Measurements from ENCODE around the gene CEP131.
"Not testable (repeated sequence)": the region's sequence is repeated elsewhere in the genome, so short reads cannot be mapped to it uniquely, and the experiment has no call there.

The CEP131 gene

DNA sequence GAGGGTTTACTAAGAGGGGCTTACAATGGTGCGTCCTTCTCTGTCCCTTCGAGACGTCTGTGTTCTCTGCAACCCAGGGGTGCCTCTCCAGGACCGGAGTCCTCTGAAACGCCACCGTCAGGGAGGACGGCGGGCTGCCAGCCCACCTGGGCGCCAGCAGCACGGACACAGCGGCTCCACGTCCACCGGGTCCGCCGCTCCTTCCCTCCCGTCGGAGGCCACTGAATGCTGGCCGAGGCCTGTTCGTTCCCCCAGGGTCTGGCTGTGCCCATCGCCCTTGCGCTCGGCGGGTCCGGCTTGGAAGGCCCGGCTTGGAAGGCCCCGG is 15.7 kb upstream of the CEP131 start:
- DNase-seq: no peak

DNA sequence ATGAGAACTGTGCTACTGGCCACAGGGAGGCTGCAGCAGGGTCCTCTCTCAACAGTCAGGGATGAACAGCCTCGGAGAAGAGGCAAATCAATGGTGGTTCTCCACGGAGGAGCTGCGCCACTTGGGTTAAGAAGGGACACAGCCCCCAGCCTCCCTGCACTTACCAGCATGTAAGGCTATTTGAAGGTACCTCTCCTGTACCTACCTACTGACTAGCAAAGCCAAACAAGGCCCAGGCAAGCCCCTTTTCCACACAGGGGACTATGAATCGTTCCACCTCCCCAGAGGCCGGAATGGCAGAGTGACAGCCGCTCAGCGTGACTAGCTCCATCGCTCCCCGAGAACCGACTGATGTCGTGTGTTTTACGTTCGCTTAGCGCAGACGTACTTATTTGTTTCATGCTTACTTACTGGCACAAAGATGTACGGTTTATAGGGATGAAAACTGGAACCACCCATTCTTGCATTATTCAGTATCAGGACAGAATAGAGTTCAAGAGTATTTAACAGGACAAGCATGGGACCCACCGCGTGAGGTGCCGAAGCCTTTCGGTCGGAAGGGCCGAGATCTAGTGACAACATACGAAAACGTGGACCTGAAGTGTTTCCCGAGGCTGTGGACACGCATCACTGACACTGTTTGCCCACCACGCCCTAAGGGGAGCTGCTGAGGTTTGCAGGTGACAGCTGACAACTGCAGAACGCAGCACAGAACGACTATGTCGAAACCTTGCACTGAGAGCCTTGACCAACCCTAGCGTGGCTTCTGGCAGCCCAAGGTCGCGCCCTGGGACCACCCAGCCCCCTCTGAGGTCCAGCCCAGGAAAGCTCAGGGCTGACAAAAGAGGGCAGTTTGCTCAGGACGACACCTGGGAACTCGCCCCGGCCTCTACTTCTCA is 15.1 kb upstream of the CEP131 start:
- no peak for DNase-seq

DNA sequence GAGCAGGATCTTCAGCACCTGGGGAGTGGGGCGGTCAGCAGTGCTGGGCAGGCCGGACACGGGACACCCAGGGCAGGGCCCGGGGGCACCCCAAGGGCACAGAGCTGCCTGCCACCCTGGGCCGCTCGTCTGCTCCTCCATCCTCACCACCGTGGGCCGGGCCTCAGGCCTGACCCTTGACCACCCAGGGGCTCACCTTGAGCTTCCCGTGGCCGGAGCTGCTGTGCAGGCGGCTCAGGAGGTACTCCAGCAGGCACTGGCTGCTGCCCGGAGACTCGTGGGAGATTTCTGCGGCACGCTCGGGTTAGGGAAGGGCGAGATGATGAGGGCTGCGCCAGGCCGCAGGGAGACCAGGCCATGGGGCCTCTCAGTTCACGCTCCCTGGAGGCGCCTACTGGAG is 14.0 kb upstream of the CEP131 start:
- DNase-seq: no peak

DNA sequence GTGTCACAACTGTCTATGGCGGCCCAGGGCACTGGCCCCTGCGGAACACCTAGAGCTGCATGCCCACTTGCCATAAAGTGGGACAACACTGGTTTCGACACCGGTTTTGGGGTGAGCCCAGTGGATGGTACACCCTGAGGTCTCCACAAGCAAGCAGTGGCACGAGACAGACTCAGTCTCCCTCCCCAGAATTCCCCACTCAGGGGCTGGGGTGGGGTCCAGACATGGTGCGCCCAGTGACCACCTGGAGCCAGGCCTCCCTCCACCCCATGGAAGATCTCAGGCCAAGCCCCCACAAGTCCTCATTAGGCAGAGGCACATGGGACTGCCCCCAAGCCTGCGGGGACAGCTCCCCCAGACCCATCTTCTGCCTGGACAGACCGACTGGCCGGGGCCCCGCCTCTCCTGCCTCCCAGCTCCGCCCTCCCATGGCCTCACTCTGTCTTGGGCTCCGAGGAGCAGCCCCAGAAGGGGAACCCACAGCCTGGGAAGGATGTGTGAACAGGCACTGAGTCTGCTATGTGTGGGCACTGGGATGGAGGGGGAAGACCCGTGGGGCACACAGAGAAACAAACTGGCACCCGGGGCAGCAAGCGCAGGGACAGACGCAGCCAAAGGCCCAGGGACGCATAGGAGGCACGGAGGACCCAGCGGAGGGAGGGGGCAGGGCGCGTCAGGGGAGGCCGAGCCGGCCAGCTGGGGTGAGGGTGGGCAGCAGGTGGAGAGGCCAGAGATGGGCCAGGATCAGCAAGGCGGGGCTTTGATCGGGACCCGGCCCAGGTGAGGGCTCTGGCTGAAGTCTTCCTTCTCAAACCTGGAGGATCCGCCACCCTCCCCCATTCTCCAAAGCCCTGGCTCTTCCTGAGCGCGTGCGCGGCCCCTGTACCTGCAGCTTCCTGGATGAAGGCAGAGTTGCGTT is 13.3 kb upstream of the CEP131 start:
- no peak for DNase-seq

DNA sequence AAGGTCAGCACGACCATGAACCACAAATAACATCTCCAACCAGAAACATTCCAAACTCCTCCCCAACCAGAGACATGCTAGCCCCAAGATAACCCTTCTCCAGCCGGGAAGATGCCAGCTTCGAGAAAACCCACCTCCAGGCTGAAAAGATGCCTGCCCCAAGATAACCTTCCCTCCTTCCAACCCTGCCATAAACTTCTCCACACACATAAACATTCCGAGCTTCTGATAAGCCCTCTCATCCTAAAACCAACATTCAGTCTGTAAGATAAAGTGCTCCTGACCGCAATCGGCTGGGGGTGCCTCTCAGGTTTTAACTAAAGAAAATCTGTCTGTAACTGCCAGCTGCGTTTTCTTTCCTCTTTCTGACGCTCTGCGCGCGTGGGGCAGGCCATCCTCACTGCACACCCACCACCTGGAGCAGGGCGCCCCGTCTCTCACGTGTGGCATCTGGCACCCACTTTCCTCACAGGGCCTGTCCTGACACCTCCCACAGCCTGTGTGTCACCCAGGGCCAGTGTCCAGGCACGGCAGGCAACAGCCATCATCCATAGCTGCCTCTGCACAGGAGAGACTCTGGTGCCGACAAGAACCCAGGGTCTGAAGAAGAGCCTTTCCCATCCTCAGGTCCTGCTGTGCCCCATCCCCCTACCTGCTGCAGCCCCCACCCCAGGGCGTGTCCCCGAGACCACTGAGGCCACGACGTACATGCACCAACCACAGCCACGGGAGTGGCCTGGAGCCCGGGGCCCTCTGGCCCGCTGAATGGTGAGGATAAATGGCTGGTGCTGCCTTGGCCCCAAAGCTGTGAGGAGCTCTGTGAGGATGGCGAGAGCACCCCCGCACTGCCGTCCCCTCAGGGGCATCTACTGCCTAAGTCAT is 12.4 kb upstream of the CEP131 start:
- DNase-seq: no peak

DNA sequence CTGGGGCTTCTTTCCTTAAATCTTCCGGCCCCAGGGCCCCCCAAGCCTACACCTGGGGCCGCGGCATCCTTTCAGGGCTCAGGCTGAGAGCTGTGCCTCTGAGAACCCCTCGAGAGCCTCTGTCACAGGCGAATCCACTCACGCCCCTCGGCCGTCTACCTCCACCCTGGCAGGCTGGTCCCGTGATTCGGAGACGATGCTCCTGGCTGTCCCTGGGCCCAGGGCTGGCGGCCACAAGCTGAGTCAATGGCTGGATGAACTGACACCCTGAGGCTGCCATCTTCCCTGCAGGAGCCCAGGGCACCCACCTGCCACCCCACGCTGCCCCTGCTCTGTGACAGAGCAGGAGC is 11.7 kb upstream of the CEP131 start:
- DNase-seq: no peak

DNA sequence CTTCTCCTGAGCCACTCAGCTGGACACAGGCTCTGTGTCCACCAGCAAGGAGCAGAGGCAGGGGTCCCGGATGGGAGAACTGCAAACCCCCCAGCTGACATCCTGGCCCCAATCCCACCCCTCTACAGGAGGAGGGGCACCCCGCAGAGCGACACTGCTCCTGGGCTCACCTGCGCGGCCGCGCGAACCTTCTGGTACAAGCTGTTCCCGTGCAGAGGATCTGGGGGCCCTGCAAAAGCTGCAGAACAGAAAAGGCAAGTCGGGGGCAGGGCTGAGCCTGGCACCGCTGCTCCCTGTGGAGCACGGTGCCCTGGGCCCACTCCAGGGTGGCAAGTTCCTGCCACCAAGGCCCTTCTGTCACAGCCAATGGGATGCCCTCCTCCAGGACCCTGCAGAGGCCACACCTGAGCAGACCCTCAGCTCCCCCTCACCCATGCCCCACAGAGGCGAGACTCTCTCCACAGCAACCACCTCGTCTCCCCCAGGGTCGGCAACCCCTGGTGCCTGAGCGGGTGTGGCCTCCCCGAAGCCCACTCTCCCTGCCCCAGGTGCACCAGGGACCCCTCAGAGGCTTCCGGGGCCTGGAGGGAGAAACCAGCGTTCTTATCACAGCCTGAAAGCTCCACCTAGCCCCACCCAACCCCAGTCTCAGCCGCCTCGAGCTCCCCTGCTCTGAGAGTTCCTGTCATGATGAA is 11.2 kb upstream of the CEP131 start:
- no peak for DNase-seq

DNA sequence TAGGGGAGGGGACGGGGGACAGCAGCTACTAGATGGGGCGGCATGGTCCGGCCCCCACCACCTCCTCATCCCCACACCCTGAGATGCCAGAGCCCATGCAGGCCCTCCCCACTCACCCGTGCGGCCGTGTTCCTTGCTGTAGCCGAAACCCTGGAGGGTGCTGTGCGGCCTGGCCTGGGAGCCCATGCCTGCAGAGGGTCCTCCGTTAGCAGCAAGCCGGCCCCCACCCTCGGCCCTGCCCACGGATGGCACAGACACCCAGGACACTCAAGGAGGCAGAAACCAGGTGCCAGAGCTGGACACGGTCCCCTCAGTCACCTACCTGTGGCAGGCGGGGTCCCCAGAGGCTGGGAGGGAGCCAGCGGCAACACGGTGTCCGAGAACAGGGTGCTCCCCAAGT is 10.6 kb upstream of the CEP131 start:
- no peak for DNase-seq

DNA sequence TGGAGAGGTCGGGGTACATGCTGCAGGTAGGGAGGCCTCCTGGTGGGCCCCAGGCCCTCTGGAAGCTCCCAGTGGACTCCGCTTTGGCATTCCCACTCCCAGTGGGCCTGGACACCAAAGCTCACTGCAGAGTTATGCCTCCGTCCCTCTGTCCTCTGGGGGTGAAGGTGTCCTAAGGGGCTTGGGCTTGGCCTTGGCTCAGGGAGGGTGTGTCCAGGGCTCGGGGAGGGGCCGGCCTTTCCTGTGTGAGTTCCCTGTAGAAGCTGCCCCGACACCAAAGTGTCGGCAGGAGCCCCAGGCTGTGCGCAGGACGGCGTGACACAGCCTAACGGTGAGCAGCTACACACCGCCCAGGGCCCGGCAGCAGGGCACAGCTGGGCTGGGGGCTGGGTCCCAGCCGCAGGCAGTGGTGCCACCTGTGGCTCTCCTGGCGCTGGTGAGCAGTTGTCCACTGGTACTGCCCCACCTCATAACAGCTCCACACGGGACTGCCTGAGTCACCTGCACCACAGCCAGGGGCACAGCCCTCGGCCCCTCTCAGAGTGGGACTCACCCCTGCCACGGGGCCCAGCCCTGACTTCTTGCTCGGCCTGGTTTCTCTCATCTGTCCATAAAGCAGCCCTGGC is 10.0 kb upstream of the CEP131 start:
- DNase-seq: no peak

DNA sequence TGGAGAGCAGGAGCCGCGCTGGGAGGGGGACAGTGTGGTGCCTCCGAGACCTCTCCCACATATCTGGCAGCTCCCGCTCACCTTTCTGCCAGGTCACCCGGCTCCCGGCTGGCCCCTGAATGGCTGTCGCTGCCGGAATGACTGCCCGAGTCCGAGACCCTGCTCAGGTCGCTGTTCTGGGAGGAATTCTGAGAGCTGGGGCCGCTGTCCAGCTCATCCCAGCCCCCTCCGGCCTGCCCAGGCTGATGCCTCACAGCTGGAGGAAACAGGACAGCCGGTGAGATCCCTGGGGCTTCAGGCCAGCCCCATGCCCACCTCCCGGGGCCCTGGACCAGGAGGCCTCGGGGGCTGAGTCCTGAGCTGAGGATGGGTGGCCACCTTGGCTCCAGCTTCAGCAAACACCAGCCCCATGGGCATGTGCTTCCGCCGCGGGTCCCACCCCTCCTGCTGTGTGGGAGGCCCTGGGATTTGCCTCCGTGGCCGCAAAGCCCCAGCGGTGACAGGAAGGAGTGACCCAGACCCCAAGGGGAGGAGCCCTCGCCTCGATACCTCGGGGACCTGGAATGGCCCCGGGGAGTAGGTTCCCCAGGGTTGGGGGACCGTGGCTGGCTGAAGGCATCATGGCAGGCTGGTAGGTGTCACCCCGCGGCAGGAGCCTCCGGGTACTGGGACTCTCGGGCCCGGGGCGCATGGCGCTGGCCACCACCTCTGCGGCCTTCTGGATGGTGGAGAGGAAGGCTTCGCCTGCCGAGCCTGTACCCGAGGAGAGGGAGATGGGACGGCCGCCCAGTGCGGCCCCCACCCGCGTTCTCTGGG is 9.2 kb upstream of the CEP131 start:
- DNase-seq: no peak

DNA sequence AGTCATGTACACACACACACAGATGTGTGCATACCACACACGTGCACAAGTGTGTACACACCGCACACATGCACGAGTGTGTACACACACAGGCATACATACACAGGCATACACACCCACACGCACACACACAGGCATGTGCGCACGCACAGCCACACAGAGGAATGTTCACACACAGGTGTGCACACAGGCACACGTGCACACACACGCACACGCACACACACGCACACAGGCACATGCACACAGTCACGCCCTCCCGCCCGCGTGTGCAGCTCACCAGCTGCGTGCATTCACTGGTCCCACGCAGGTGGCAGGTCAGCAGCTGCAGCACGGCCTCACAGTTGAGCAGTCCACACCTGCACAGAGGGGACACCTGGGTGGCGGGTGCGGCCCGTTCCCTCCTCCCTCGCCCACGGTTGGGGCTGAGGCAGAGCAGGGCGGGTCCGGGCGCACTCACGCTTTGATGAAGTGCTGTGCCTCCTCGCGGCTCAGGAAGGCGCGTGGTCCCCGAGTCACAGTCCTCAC is 8.4 kb upstream of the CEP131 start:
- no peak for DNase-seq

DNA sequence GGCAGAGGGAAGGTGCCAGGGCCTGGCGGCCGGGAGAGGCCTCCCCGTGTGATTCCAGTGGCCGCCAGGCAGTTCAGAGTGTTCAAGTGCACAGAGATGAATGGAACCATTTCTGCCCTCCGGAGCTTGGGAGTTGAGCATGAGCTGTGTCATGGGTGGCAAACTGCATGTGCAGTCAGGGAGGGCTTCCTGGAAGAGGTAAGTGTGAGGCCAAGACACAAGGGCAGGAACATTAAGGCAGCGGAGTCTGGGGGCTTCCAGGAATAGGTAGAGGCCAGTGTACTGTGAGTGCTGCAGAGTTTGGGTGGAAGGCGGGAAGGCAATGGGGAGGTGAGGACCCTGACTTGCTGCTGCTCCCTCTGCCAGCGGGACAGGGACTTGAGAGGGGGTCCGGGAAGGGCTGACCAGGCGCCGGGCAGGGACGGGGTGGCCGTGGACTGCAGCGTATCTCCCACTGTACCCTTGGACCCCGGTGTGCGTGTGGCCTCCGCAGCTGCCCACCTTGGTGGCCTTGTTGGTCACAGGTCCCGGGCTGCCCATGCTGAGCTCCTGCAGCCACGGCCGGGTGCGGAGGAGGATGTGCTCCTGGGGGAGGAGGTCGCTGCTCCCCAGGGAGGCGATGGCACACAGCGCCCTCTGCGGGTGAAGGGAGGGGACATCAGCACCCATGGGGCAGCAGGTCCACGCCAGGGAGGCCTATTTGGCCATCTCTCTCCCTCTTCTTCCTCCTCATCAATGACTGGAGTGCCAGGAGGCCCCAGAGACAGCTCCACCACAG is 7.5 kb upstream of the CEP131 start:
- DNase-seq: no peak

DNA sequence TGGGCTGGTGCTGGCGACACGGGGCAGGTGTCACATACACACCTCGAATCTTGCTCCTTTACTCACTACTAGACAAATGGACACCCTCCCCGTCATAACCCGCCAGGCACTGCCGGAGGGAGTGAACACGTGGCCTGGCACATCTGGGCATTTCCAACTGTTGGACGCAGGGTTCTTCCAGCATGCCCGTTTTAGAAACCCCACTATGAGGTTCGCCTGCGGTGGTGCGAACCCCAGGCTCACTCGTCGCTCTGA is 6.8 kb upstream of the CEP131 start:
- DNase-seq: no peak

DNA sequence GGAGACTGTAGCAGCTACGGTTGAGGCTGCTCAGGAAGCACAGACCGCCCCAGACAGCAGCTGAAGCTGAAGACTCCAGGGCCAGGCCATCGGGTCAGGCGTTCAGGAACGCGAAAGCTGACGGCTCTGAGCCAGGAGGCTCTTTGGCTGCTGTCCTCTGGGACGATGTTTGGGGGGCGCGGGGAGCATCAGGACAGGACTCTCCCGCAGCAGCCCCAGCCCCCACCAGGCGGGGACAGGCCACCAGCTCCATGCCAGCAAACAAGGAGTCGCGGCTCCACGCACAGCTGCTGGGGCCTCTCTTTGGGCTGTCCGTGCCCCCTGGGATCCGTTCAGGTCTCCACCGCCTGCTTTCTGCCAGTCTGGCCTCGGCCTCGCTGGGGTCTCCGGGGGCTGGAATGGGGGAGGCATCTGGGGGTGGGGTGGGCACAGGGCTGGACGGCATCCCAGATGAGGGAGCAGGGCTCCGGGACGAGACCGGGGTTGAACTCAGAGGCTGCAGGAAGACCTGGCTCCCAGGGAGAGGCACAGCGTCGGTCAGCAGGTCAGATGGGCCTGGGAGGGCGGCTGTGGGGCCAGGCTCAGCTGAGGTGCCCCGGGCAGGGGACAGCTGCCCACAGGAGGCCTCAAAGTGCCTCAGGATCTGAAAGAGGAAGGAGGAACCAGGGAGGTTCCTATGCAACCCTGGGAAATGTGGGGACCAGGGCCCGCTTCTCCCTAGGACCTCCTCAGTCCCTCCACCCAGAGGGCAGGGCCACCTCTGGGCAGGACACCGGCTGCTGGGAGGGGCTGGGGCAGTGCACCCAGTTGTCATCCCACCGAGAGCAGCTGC is 6.3 kb upstream of the CEP131 start:
- no peak for DNase-seq

DNA sequence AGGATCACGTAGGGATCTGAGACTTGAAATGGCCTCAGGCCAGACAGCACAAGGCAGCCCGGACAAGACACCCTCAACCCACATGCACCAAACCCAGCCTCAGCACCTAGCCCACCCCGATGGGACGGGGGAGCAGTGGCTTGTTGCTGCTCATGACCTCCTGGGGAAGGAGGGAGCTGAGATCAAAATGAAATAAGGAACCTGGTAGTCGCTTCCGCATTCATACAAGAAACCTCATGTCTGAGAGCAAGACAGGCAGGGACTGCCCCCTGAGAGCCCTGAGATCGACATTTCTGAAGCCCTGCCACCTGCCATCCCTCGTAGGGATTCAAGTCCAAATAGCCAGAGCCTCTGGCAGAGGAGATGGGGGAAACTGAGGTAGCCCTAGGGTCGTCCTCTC is 5.7 kb upstream of the CEP131 start:
- DNase-seq: no peak

DNA sequence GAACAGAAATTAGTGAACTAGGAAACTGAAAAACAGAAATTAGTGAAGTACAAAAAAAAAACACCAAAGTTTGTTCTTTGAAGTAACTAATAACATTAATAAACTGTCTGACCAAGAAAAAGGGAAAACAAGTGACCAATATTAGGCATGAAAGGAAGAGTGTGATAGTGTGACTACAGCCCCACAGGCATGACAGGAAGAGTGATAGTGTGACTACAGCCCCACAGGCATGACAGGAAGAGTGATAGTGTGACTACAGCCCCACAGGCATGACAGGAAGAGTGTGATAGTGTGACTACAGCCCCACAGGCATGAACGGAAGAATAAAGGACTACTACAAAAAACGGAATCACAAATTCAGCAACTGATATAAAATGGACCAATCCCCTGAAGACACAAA is 4.9 kb upstream of the CEP131 start:
- DNase-seq: not testable (repeated sequence)

DNA sequence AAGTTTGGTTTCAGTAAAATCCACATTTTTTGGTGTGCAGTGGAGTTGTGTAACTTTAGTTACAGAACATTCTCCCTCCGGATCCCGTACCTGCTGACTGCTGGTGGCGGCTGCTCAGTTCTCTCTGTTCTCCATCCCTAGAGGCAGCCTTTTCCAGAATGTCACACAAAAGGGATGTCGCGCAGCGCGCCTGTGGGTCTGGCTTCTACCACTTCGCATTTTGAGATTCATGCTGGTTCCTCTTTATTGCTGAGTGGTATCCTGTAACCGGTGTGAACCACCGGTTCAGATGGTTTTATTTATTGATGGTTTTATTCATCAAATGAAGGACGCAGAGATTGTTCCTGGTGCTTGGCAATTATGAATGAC is 981 bp upstream of the CEP131 start:
- no peak for DNase-seq

DNA sequence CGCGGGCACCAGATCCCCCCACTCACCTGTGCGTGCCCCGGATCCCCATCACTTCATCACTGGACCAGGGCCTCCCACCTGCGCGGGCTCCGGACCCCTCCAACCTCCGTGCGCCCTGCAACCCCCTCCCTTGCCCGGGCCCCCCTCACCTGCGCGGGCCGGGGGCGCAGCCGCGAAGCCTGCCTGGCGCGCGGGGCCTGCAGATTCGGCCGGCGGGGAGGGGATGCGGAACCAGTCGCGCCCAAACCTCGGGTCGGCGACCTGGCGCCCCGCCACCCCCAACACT is 202 bp downstream of the CEP131 start:
- no peak for DNase-seq

DNA sequence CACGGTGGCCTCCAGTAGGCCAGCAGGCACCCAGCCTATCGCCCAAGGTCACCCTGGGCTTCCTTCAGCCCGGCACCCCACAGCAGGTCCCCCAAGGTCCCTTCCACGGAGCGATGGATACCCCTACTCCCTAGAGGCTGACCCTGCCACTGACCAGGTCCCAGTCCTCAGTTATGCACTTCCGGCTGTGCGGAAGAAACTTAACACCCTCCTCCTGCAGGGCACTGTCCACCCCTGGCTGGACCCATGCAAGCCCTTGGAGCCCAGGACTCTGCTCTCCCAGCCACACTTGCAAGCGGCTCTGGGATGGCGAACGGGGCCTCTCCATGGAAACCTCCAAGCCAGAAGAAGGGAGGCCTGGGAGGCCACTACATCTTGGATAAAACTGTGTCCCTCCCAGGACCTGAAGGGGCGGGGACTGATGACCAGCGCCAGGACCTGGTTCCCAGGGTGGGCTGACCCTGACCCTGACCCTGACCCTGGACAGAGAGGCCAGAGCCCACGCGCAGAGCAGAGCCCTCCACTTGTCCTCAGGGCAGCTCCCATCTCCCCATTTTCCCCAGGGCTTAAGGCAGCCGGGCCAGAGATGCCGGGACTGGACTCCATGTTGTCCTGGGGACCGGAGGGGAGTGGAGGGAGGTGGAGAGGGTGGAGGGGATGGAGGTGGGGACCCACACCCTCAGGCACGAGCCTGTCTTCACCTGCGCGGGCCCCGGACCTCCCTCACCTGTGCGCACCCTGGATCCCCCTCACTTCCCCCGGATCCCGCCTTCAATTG is 734 bp downstream of the CEP131 start:
- DNase-seq: no peak
